Measurements from ENCODE around the gene CD38.

- TF ChIP-seq CTCF (IDR thresholded peaks at IDR 0.05) (no peak), POLR2A (IDR thresholded peaks at IDR 0.05) (no peak)
Measured at GRCh38 chr4:15888515-15888914, 110.4 kb downstream of the CD38 start.

Data from heart left ventricle (tissue), 13 donors.